Neural cell (in vitro differentiated cells): ENCODE results near the gene TARBP2. TPM values are rescaled to one million over a fixed set of nuclear protein-coding genes. Genes with fewer than 3 reads are reported as not detected.

ENCODE experiments used
- H2AFZ ChIP-seq: fragments of 200-600, 300-800 bp; sonication (generic), shearing (Covaris generic); 2 replicates; pipeline ENCODE4 v1.6.0; 2014; ENCODE audit warnings: low read depth, mild to moderate bottlenecking, antibody characterized with exemption, low read length, moderate library complexity
- H3F3A ChIP-seq: fragments of 200-600 bp; shearing (Covaris generic); 2 replicates; pipeline ENCODE4 v1.6.1; 2016; ENCODE audit warnings: mild to moderate bottlenecking, moderate library complexity, mixed read lengths, antibody characterized with exemption, low read length; ENCODE audit not compliant: insufficient read depth, poor library complexity, severe bottlenecking
- H3K27ac ChIP-seq: fragments of 200-600, 300-800 bp; sonication (generic), shearing (Covaris generic); 2 replicates; pipeline ENCODE4 v1.5.1; 2014; ENCODE audit warnings: mild to moderate bottlenecking, low read length, moderate library complexity
- H3K27me3 ChIP-seq: fragments of 300-800, 200-600 bp; sonication (generic), shearing (Covaris generic); 2 replicates; pipeline ENCODE4 v1.6.0; 2014; ENCODE audit warnings: mild to moderate bottlenecking, low read depth, low read length, moderate library complexity; ENCODE audit not compliant: insufficient read depth
- H3K36me3 ChIP-seq: fragments of 300-800, 200-600 bp; sonication (generic), shearing (Covaris generic); 2 replicates; pipeline ENCODE4 v1.5.1; 2014; ENCODE audit warnings: mild to moderate bottlenecking, antibody characterized with exemption, low read length, moderate library complexity; ENCODE audit not compliant: insufficient read depth
- H3K4me2 ChIP-seq: fragments of 300-800, 200-600 bp; sonication (generic), shearing (Covaris generic); 2 replicates; pipeline ENCODE4 v1.6.0; 2014; ENCODE audit warnings: mild to moderate bottlenecking, low read length
- H3K4me3 ChIP-seq: fragments of 300-800, 200-600 bp; sonication (generic), shearing (Covaris generic); 2 replicates; pipeline ENCODE4 v1.5.1; 2014; ENCODE audit warnings: mild to moderate bottlenecking, low read length, moderate library complexity
- H3K79me2 ChIP-seq: fragments of 200-600 bp; shearing (Covaris generic); replicated peaks from 2 replicates; pipeline ENCODE4 v1.6.0; 2014; ENCODE audit warnings: mild to moderate bottlenecking, low read length, moderate library complexity; ENCODE audit not compliant: insufficient read depth
- H3K9ac ChIP-seq: fragments of 300-800, 200-600 bp; sonication (generic), shearing (Covaris generic); 2 replicates; pipeline ENCODE4 v1.6.1; 2016; ENCODE audit warnings: mild to moderate bottlenecking, low read length, mixed read lengths
- H3K9me2 ChIP-seq: fragments of 200-600 bp; shearing (Covaris generic); 2 replicates; pipeline ENCODE4 v1.6.1; 2016; ENCODE audit warnings: mild to moderate bottlenecking, low read length, mixed read lengths; ENCODE audit not compliant: insufficient read depth
- H3K9me3 ChIP-seq: fragments of 200-600, 300-800 bp; sonication (generic), shearing (Covaris generic); 2 replicates; pipeline ENCODE4 v1.6.1; 2016; ENCODE audit warnings: mild to moderate bottlenecking, mixed run types, low read length, moderate library complexity, mixed read lengths
- H4K20me1 ChIP-seq: fragments of 200-600 bp; shearing (Covaris generic); 2 replicates; pipeline ENCODE4 v1.6.1; 2016; ENCODE audit warnings: mild to moderate bottlenecking, mixed run types; ENCODE audit not compliant: insufficient read depth
- EP300 ChIP-seq: fragments of 450-650 bp; conservative IDR thresholded peaks from 2 replicates; pipeline ENCODE4 v1.6.1; 2014; ENCODE audit warnings: antibody characterized with exemption, mild to moderate bottlenecking, moderate library complexity; ENCODE audit not compliant: poor library complexity, severe bottlenecking
- EZH2 ChIP-seq: fragments of 200-600, 300-800 bp; shearing (Covaris generic), sonication (generic); IDR thresholded peaks from 2 replicates; pipeline ENCODE4 v1.6.1; 2014; ENCODE audit warnings: antibody characterized with exemption, low read length, borderline replicate concordance, mild to moderate bottlenecking; ENCODE audit not compliant: insufficient read depth, poor library complexity, severe bottlenecking
- MXI1 ChIP-seq: fragments of 450-650 bp; conservative IDR thresholded peaks from 2 replicates; pipeline ENCODE4 v1.6.1; 2014; ENCODE audit warnings: antibody characterized with exemption, mild to moderate bottlenecking; ENCODE audit not compliant: poor library complexity, severe bottlenecking
- POLR2AphosphoS5 ChIP-seq: IDR thresholded peaks from 2 replicates; pipeline ENCODE4 v1.6.1; 2012
- RAD21 ChIP-seq: fragments of 450-650 bp; conservative IDR thresholded peaks from 2 replicates; pipeline ENCODE4 v1.6.1; 2014; ENCODE audit warnings: antibody characterized with exemption, mild to moderate bottlenecking, moderate library complexity
- SMC3 ChIP-seq: fragments of 450-650 bp; conservative IDR thresholded peaks from 2 replicates; pipeline ENCODE4 v1.6.1; 2014; ENCODE audit warnings: antibody characterized with exemption, mild to moderate bottlenecking, moderate library complexity; ENCODE audit not compliant: poor library complexity
- TAF1 ChIP-seq: IDR thresholded peaks from 2 replicates; pipeline ENCODE4 v1.6.1; 2012; ENCODE audit warnings: low read depth
- polyA plus RNA-seq: library from polyadenylated mRNA; depleted of rRNA; stranded (reverse); fragments of >200 nt; gene quantifications from 2 replicates; pipeline ENCODE4 v1.2.3, GENCODE V29; 2014
- TF ChIP-seq, protein P1 (sequence below): fragments of 450-650 bp; IDR thresholded peaks from 2 replicates; pipeline ENCODE4 v1.5.1; 2014; ENCODE audit warnings: antibody characterized with exemption, mild to moderate bottlenecking, moderate library complexity; ENCODE audit not compliant: poor library complexity, severe bottlenecking
- TF ChIP-seq, protein P2 (sequence below): IDR thresholded peaks from 2 replicates; pipeline ENCODE4 v1.6.1; 2012; ENCODE audit warnings: borderline replicate concordance

The TARBP2 gene
- polyA plus RNA-seq, 1 donor from 2014 or later = 135 TPM

DNA sequence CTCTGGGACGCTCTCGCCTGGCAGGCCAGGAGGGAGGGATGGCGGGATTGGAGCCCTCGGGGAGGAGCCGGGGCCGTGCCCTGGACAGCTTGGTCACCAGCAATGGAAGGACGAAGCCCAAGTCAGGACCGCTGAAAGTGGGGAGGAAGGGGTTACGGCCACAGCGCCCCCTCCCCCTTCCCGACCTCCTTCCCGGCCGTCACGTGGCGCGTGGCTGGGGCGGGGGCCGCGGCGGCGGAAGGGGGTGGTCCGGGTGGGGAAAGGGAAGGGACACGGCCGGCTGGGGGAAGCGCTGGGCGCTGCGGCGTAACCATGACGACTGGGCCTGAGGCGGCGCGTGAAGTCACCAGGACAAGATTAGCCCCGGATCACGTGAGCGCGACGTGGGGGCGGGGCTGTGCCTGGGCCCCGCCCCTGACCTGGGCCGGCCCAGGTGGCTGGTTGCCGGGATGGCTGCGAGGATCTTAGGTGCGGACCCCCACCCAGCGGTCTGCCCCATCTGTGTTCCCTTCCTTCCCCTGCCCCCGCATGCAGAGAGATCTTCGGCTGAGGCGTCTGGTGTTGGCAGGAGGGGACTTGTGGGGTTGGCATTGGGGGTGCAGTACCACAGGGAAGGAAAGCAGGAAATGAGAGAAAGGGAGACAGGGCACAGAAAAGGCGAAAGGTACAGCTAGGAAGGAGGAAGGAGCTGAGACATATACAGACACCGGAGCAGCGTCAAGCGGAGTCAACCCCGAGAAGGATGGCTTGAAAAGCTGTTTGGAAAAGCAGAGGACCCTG, 8.1 kb upstream of the TARBP2 start:
- Histone ChIP-seq H3K27ac (peak overlapping the region; percentile 96), H3K9me3 (no peaks in the 10 kb centered on the region), H3K9ac (peak overlapping the region; percentile 95), H3K9me2 (no peaks in the 10 kb centered on the region), H3K27me3 (no peaks in the 10 kb centered on the region), H3F3A (no peaks in the 10 kb centered on the region), H3K4me2 (peak overlapping the region; percentile 98), H3K79me2 (peaks cover 52% of the 10 kb centered on the region), H3K4me3 (peak overlapping the region; percentile 70), H2AFZ (peak overlapping the region; percentile 40), H3K36me3 (peaks cover 3% of the 10 kb centered on the region), H4K20me1 (no peaks in the 10 kb centered on the region)
- no peak for TF ChIP-seq EZH2
- peak; percentile 72 for TF ChIP-seq MXI1
- TF ChIP-seq POLR2AphosphoS5 = peak; percentile 94
- TF ChIP-seq EP300 = no peak
- TF ChIP-seq, protein P1, sequence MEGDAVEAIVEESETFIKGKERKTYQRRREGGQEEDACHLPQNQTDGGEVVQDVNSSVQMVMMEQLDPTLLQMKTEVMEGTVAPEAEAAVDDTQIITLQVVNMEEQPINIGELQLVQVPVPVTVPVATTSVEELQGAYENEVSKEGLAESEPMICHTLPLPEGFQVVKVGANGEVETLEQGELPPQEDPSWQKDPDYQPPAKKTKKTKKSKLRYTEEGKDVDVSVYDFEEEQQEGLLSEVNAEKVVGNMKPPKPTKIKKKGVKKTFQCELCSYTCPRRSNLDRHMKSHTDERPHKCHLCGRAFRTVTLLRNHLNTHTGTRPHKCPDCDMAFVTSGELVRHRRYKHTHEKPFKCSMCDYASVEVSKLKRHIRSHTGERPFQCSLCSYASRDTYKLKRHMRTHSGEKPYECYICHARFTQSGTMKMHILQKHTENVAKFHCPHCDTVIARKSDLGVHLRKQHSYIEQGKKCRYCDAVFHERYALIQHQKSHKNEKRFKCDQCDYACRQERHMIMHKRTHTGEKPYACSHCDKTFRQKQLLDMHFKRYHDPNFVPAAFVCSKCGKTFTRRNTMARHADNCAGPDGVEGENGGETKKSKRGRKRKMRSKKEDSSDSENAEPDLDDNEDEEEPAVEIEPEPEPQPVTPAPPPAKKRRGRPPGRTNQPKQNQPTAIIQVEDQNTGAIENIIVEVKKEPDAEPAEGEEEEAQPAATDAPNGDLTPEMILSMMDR = no peak
- peak; percentile 72 for TF ChIP-seq TAF1
- no peak for TF ChIP-seq SMC3
- no peak for TF ChIP-seq RAD21
- TF ChIP-seq, protein P2, sequence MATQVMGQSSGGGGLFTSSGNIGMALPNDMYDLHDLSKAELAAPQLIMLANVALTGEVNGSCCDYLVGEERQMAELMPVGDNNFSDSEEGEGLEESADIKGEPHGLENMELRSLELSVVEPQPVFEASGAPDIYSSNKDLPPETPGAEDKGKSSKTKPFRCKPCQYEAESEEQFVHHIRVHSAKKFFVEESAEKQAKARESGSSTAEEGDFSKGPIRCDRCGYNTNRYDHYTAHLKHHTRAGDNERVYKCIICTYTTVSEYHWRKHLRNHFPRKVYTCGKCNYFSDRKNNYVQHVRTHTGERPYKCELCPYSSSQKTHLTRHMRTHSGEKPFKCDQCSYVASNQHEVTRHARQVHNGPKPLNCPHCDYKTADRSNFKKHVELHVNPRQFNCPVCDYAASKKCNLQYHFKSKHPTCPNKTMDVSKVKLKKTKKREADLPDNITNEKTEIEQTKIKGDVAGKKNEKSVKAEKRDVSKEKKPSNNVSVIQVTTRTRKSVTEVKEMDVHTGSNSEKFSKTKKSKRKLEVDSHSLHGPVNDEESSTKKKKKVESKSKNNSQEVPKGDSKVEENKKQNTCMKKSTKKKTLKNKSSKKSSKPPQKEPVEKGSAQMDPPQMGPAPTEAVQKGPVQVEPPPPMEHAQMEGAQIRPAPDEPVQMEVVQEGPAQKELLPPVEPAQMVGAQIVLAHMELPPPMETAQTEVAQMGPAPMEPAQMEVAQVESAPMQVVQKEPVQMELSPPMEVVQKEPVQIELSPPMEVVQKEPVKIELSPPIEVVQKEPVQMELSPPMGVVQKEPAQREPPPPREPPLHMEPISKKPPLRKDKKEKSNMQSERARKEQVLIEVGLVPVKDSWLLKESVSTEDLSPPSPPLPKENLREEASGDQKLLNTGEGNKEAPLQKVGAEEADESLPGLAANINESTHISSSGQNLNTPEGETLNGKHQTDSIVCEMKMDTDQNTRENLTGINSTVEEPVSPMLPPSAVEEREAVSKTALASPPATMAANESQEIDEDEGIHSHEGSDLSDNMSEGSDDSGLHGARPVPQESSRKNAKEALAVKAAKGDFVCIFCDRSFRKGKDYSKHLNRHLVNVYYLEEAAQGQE = no peak

DNA sequence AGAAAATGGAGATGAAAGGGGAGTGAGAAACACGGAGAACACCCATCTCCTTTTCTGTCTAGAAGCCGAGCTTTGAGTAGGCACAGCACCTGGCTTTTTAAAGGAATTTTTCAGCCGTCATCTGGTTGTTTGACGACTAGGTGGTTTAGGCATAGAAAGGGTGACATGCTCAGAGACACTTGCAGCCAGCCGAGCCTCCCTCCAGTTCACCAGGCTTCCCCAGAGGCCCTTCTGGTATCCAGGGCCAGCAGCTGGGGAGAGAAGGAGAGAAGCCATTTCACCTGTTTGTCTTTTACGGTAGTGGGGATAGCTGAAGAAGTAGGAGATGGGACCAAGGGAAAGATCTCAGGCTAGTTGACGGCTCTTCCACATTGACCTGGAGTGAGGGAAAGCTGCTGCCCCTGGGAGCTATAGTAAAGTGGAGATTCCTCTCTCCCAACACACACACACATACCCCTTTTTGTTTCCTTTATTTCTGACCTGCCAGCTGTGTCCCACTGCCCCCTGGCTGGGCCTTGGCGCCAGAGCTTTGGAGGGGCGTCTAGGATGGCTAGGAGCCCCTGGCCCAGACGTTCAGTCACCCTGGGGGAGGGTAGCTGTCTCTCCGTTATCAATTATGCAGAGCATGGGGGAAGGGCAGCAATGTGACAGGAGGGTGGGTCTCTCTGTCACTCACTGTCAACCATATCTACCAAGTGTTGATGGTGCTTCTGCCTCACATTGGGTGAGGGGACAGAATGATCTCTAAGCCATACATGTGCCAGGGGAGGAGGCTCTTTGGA, 7.3 kb upstream of the TARBP2 start:
- Histone ChIP-seq H3K9me3 (no peaks in the 10 kb centered on the region), H4K20me1 (no peaks in the 10 kb centered on the region), H3K4me2 (peak overlapping the region; percentile 98), H3K79me2 (peaks cover 57% of the 10 kb centered on the region), H3K36me3 (peaks cover 3% of the 10 kb centered on the region), H2AFZ (peak overlapping the region; percentile 40), H3K27ac (peak overlapping the region; percentile 96), H3K9ac (peak overlapping the region; percentile 95), H3K27me3 (no peaks in the 10 kb centered on the region), H3F3A (no peaks in the 10 kb centered on the region), H3K4me3 (peak overlapping the region; percentile 70), H3K9me2 (no peaks in the 10 kb centered on the region)
- TF ChIP-seq EP300 = peak; percentile 83
- no peak for TF ChIP-seq TAF1
- TF ChIP-seq POLR2AphosphoS5 = peak; percentile 24
